ENCODE data around the gene ZBTB40. TPM values are rescaled to one million over a fixed set of nuclear protein-coding genes. Genes with fewer than 3 reads are reported as not detected.

The ZBTB40 gene
- total RNA-seq, 1 experiment from 2014 or later: 11.5 TPM

DNA sequence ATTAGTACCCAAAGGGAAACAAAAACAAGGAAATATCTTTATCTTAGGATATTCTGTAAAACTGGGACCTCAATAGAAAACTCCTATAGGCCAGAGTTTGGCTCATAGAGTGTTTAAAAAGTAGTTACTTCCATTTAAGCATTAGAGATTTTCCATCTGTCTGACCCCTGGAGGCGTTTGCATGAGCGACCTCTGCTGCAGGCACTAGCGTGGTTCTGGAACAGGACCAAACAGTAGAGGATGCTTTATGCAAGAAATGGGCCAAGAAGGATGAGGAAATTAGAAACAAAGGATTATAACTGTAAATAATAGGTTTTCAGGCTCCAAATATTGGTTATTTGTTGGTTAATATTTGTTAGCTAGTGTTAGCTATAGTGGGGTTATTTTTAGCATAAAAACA lies 5.7 kb downstream of the ZBTB40 start:
- H3K9me3 Mint-ChIP-seq: no peaks in the 10 kb centered on the region
- DNase-seq (ENCODE audit: low spot score) (no peak), ATAC-seq (no peak)
- peaks cover 40% of the 10 kb centered on the region for H3K4me1 Mint-ChIP-seq
- TF ChIP-seq, protein P1, sequence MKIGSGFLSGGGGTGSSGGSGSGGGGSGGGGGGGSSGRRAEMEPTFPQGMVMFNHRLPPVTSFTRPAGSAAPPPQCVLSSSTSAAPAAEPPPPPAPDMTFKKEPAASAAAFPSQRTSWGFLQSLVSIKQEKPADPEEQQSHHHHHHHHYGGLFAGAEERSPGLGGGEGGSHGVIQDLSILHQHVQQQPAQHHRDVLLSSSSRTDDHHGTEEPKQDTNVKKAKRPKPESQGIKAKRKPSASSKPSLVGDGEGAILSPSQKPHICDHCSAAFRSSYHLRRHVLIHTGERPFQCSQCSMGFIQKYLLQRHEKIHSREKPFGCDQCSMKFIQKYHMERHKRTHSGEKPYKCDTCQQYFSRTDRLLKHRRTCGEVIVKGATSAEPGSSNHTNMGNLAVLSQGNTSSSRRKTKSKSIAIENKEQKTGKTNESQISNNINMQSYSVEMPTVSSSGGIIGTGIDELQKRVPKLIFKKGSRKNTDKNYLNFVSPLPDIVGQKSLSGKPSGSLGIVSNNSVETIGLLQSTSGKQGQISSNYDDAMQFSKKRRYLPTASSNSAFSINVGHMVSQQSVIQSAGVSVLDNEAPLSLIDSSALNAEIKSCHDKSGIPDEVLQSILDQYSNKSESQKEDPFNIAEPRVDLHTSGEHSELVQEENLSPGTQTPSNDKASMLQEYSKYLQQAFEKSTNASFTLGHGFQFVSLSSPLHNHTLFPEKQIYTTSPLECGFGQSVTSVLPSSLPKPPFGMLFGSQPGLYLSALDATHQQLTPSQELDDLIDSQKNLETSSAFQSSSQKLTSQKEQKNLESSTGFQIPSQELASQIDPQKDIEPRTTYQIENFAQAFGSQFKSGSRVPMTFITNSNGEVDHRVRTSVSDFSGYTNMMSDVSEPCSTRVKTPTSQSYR (CRISPR knock-in tag; IDR thresholded peaks at IDR 0.05): no peak
- ChIA-PET CTCF (no interaction called here), POLR2A (no interaction called here)
- no peak overlapping the region for H3K27ac Mint-ChIP-seq
- H3K36me3 Mint-ChIP-seq: no peaks in the 10 kb centered on the region
- no peaks in the 10 kb centered on the region for H3K27me3 Mint-ChIP-seq (ENCODE audit: low read depth)
- no peak overlapping the region for H3K4me3 Mint-ChIP-seq

DNA sequence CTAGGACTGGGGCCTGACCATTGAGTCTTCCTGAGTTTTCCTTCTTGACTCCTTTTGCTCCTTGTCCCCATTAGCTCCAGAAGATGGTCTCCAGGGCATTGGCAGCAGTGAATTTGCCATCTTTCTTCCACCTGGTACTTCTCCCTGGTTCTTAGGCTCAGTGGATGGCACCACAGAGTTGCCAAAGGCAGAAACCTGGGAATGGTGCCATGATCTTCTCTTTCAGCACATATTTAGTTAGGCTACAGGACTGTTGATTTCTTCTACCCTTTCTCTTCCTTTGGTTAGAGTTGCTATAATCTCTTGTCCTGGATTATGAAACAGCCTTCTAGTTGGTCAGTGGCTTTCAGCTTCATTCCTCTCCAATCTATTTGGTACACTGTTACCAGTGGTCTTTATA lies 6.2 kb downstream of the ZBTB40 start:
- H3K9me3 Mint-ChIP-seq: no peaks in the 10 kb centered on the region
- no peaks in the 10 kb centered on the region for H3K36me3 Mint-ChIP-seq
- ATAC-seq (no peak), DNase-seq (ENCODE audit: low spot score) (no peak)
- no peak for TF ChIP-seq ZNF423 (CRISPR knock-in tag; IDR thresholded peaks at IDR 0.05)
- no peak for TF ChIP-seq CREM (CRISPR knock-in tag; IDR thresholded peaks at IDR 0.05)
- H3K4me1 Mint-ChIP-seq: peaks cover 35% of the 10 kb centered on the region
- H3K27ac Mint-ChIP-seq: no peak overlapping the region
- H3K27me3 Mint-ChIP-seq (ENCODE audit: low read depth): no peaks in the 10 kb centered on the region
- ChIA-PET CTCF (no interaction called here), POLR2A (no interaction called here)
- no peak overlapping the region for H3K4me3 Mint-ChIP-seq

GRCh38 chr1:22461100-22461499 lies 9.4 kb downstream of the ZBTB40 start:
- H3K27ac Mint-ChIP-seq: no peak overlapping the region; the same call in 1 of the 2 replicates
- no peaks in the 10 kb centered on the region for H3K36me3 Mint-ChIP-seq
- H3K9me3 Mint-ChIP-seq: no peaks in the 10 kb centered on the region
- no peak for TF ChIP-seq FOXP1 (CRISPR knock-in tag; IDR thresholded peaks at IDR 0.05; ENCODE audit: borderline replicate concordance)
- TF ChIP-seq CTCF (IDR thresholded peaks at IDR 0.05): no peak
- no peak for TF ChIP-seq TEAD1 (CRISPR knock-in tag; IDR thresholded peaks at IDR 0.05)
- TF ChIP-seq E2F4 (CRISPR knock-in tag; IDR thresholded peaks at IDR 0.05; ENCODE audit: borderline replicate concordance, low read depth): no peak
- no peak for TF ChIP-seq ZNF219 (CRISPR knock-in tag; IDR thresholded peaks at IDR 0.05; ENCODE audit: borderline replicate concordance)
- no peak for TF ChIP-seq EMX1 (CRISPR knock-in tag; IDR thresholded peaks at IDR 0.05)
- no peak for TF ChIP-seq ZSCAN18 (CRISPR knock-in tag; IDR thresholded peaks at IDR 0.05)
- TF ChIP-seq MAX (CRISPR knock-in tag; IDR thresholded peaks at IDR 0.05): no peak
- no peak for TF ChIP-seq ZNF512 (CRISPR knock-in tag; IDR thresholded peaks at IDR 0.05; ENCODE audit: borderline replicate concordance)
- no peak for TF ChIP-seq JAZF1 (CRISPR knock-in tag; IDR thresholded peaks at IDR 0.05)
- TF ChIP-seq, protein P2, sequence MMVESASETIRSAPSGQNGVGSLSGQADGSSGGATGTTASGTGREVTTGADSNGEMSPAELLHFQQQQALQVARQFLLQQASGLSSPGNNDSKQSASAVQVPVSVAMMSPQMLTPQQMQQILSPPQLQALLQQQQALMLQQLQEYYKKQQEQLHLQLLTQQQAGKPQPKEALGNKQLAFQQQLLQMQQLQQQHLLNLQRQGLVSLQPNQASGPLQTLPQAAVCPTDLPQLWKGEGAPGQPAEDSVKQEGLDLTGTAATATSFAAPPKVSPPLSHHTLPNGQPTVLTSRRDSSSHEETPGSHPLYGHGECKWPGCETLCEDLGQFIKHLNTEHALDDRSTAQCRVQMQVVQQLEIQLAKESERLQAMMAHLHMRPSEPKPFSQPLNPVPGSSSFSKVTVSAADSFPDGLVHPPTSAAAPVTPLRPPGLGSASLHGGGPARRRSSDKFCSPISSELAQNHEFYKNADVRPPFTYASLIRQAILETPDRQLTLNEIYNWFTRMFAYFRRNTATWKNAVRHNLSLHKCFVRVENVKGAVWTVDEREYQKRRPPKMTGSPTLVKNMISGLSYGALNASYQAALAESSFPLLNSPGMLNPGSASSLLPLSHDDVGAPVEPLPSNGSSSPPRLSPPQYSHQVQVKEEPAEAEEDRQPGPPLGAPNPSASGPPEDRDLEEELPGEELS (CRISPR knock-in tag; IDR thresholded peaks at IDR 0.05): no peak
- no peak for TF ChIP-seq ZNF396 (CRISPR knock-in tag; IDR thresholded peaks at IDR 0.05; ENCODE audit: borderline replicate concordance)
- no peak for TF ChIP-seq PREB (CRISPR knock-in tag; IDR thresholded peaks at IDR 0.05; ENCODE audit: borderline replicate concordance)
- no peak for TF ChIP-seq SMAD3 (CRISPR knock-in tag; IDR thresholded peaks at IDR 0.05; ENCODE audit: borderline replicate concordance)
- ChIA-PET CTCF (interaction anchor here (0.5 kb wide), 1 partner anchor 194 kb away, joined by 3 read pairs; no protein-coding TSS in a partner anchor), POLR2A (interaction anchor here (0.7 kb wide), 1 partner anchor 26 kb away, joined by 3 read pairs; no protein-coding TSS in a partner anchor)
- H3K4me3 Mint-ChIP-seq: no peak overlapping the region
- DNase-seq (ENCODE audit: low spot score): no peak
- ATAC-seq: no peak
- H3K27me3 Mint-ChIP-seq (ENCODE audit: low read depth): no peaks in the 10 kb centered on the region
- peaks cover 30% of the 10 kb centered on the region for H3K4me1 Mint-ChIP-seq
